ENCODE results near the gene ESYT2. TPM values are rescaled to one million over a fixed set of nuclear protein-coding genes. Genes with fewer than 3 reads are reported as not detected.

The ESYT2 gene
- total RNA-seq, 1 experiment from 2014 or later: 68.2 TPM

- no peak overlapping the region for H3K4me3 ChIP-seq (replicated peaks in 1 of 2; ENCODE audit: low read depth in 1 of 2, low read length in 2 of 2)
- no peaks in the 10 kb centered on the region for H3K4me1 ChIP-seq (ENCODE audit: control insufficient read depth in 1 of 2, insufficient read depth in 2 of 2, low read length in 2 of 2)
- no peaks in the 10 kb centered on the region for H3K9me2 ChIP-seq (ENCODE audit: insufficient read depth)
- no TSS peak for BruUV-seq (replicated peaks)
- intact Hi-C loops (cut with micrococcal nuclease): no loop called here
- ChIA-PET CTCF (no interaction called here), RAD21 (ENCODE audit: low non-redundant PET in 1 of 2, low total read pairs in 2 of 2, uncharacterized antibody in 2 of 2, unreplicated experiment in 2 of 2) (no interaction called here), POLR2A (no interaction called here)
- H3K27me3 ChIP-seq (ENCODE audit: insufficient read depth, low read length): no peaks in the 10 kb centered on the region
- TF ChIP-seq ELF1 (IDR thresholded peaks at IDR 0.05; ENCODE audit: borderline replicate concordance, low read depth) (no peak), REST (IDR thresholded peaks at IDR 0.05; ENCODE audit: low read depth) (no peak), EZH2phosphoT487 (IDR thresholded peaks at IDR 0.05; ENCODE audit: borderline replicate concordance) (no peak)
- no peaks in the 10 kb centered on the region; the same call in 1 of the 2 replicates for H3K79me2 ChIP-seq (ENCODE audit: insufficient read depth, low read length)
- no peak overlapping the region for H3K27ac ChIP-seq (ENCODE audit: low read depth, low read length)
- H3K4me2 ChIP-seq (ENCODE audit: low read length): no peak overlapping the region
- no peak for DNase-seq (ENCODE audit: low read depth, low spot score)
- no peak overlapping the region for H3K9ac ChIP-seq (ENCODE audit: low read length)
- no peaks in the 10 kb centered on the region for H3K9me3 ChIP-seq (ENCODE audit: control insufficient read depth in 1 of 2, insufficient read depth in 1 of 2, low read depth in 1 of 2, low read length in 2 of 2)
- no peak overlapping the region for H2AFZ ChIP-seq (ENCODE audit: low read depth, low read length, poor library complexity, severe bottlenecking)
- H4K20me1 ChIP-seq (ENCODE audit: insufficient read depth): no peaks in the 10 kb centered on the region
- peaks cover 17 to 40% of the 10 kb centered on the region in 2 experiments for H3K36me3 ChIP-seq (ENCODE audit: control insufficient read depth in 1 of 2, insufficient read depth in 2 of 2, low read length in 2 of 2)
- ATAC-seq: no peak
Observed at GRCh38 chr7:158741294-158741666, 88.0 kb downstream of the ESYT2 start.

DNA sequence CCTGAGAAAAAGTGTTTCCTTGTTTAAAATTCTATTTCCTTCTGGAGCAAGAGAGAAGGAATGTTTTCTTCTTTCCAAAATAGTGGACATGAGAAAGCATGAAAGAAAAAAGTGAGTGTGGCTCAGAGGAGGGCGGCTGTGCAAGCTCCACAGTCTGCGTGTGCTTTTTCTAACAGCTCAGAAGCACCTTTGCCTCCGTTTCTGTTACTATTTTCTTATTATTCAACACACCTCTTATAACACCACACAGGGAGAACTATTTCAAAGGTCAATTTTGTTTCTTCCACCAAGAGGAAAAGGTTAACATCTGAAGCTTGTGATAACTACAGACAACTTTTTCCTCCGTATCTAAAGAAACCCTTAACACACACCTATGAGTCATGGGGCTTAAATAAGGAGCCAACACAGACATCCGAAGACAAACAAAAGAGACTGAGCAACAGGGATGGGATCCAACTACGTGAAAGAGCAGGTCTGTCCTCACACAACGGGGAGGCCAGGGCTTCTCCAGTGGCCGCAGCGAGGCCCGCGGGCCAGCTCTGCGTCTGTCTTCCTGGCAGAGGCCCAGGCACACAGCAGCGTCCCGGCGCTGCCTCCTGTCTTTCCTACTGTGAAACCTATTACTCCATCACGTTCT is 88.5 kb downstream of the ESYT2 start:
- ChIA-PET CTCF (no interaction called here), POLR2A (no interaction called here), RAD21 (ENCODE audit: low non-redundant PET in 1 of 2, low total read pairs in 2 of 2, uncharacterized antibody in 2 of 2, unreplicated experiment in 2 of 2) (no interaction called here)
- no peak for DNase-seq (ENCODE audit: low read depth, low spot score)
- Histone ChIP-seq H2AFZ (ENCODE audit: low read depth, low read length, poor library complexity, severe bottlenecking) (no peak overlapping the region), H3K4me1 (ENCODE audit: control insufficient read depth in 1 of 2, insufficient read depth in 2 of 2, low read length in 2 of 2) (no peaks in the 10 kb centered on the region), H3K27ac (ENCODE audit: low read depth, low read length) (no peak overlapping the region), H3K79me2 (ENCODE audit: insufficient read depth, low read length) (no peaks in the 10 kb centered on the region; the same call in 1 of the 2 replicates), H3K36me3 (ENCODE audit: control insufficient read depth in 1 of 2, insufficient read depth in 2 of 2, low read length in 2 of 2) (peaks cover 17 to 43% of the 10 kb centered on the region in 2 experiments), H3K9me2 (ENCODE audit: insufficient read depth) (no peaks in the 10 kb centered on the region), H3K9me3 (ENCODE audit: control insufficient read depth in 1 of 2, insufficient read depth in 1 of 2, low read depth in 1 of 2, low read length in 2 of 2) (no peaks in the 10 kb centered on the region), H3K4me3 (replicated peaks in 1 of 2; ENCODE audit: low read depth in 1 of 2, low read length in 2 of 2) (no peak overlapping the region), H4K20me1 (ENCODE audit: insufficient read depth) (no peaks in the 10 kb centered on the region), H3K4me2 (ENCODE audit: low read length) (no peak overlapping the region), H3K27me3 (ENCODE audit: insufficient read depth, low read length) (no peaks in the 10 kb centered on the region), H3K9ac (ENCODE audit: low read length) (no peak overlapping the region)
- intact Hi-C loops (cut with micrococcal nuclease): no loop called here
- no TSS peak for BruUV-seq (replicated peaks)
- ATAC-seq: no peak
- TF ChIP-seq CBX3 (IDR thresholded peaks at IDR 0.05; ENCODE audit: low read depth) (no peak), SRF (IDR thresholded peaks at IDR 0.05; ENCODE audit: low read depth) (no peak), EGR1 (IDR thresholded peaks at IDR 0.05; ENCODE audit: low read depth) (no peak), POLR2AphosphoS5 (IDR thresholded peaks at IDR 0.05; ENCODE audit: low read depth, low read length) (no peak), YY1 (IDR thresholded peaks at IDR 0.05; ENCODE audit: extremely low read depth, insufficient replicate concordance, low read depth, low read length) (no peak), ZFX (IDR thresholded peaks at IDR 0.05) (no peak), REST (IDR thresholded peaks at IDR 0.05; ENCODE audit: low read depth) (no peak), JUND (IDR thresholded peaks at IDR 0.05) (no peak), CEBPB (IDR thresholded peaks at IDR 0.05; ENCODE audit: low read depth) (no peak)

Data from HCT116 (cell line).